A673 (cell line): ENCODE results near the gene FOXA2.

ENCODE experiments used
- EZH2 ChIP-seq: fragments of 200-600 bp; sonication (generic); IDR thresholded peaks from 2 replicates; pipeline ENCODE4 v1.6.1; 2017; ENCODE audit warnings: borderline replicate concordance, low read depth, mild to moderate bottlenecking, mixed read lengths, antibody characterized with exemption, low read length; ENCODE audit not compliant: poor library complexity, severe bottlenecking
- TF ChIP-seq, protein P1 (sequence below): fragments of 300-800, 200-600 bp; sonication (generic); conservative IDR thresholded peaks from 2 replicates; pipeline ENCODE4 v1.5.1; 2017; ENCODE audit warnings: low read depth, mild to moderate bottlenecking, antibody characterized with exemption, low read length, moderate library complexity, mixed read lengths

DNA sequence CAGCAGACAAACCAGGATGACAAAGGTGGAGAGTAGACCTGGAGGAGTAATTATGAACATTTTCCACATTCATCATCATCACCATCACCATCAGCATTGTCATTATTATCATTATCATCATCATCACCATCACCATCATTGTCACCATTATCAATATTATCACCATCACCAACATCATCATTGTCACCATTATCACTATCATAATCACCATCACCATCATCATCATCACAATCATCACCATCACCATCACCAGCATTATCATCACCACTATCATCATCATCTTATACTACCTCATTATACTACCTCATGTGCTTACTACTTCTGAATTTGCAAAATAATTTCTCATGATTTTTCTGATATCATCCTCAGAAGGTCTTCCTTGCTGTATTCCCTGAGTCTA, 39.3 kb downstream of the FOXA2 start:
- TF ChIP-seq, protein P1, sequence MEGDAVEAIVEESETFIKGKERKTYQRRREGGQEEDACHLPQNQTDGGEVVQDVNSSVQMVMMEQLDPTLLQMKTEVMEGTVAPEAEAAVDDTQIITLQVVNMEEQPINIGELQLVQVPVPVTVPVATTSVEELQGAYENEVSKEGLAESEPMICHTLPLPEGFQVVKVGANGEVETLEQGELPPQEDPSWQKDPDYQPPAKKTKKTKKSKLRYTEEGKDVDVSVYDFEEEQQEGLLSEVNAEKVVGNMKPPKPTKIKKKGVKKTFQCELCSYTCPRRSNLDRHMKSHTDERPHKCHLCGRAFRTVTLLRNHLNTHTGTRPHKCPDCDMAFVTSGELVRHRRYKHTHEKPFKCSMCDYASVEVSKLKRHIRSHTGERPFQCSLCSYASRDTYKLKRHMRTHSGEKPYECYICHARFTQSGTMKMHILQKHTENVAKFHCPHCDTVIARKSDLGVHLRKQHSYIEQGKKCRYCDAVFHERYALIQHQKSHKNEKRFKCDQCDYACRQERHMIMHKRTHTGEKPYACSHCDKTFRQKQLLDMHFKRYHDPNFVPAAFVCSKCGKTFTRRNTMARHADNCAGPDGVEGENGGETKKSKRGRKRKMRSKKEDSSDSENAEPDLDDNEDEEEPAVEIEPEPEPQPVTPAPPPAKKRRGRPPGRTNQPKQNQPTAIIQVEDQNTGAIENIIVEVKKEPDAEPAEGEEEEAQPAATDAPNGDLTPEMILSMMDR: no peak
- no peak for TF ChIP-seq EZH2
